Activated naive CD8-positive, alpha-beta T cell treated with anti-CD3 and anti-CD28 coated beads, Interleukin-2, amount 10 ng/mL, durations not matched to agents 7 days and 5 days (primary cell): ENCODE measurements around the gene RASL12. TPM values are rescaled to one million over a fixed set of nuclear protein-coding genes. Genes with fewer than 3 reads are reported as not detected.

ENCODE experiments used
- ATAC-seq: fragments of 150-1000 bp; cut with Tn5 transposase; one replicate; pipeline ENCODE4 v1.10.0; 2021; ENCODE audit warnings: low read depth, moderate library complexity
- POLR2A ChIA-PET: fragments of 350-600 bp; sonication (Branson Sonifier 250); formaldehyde crosslinking; loops from one replicate; lab custom pipeline; 2021; ENCODE audit warnings: antibody characterized with exemption; lab: Charles Lee
- DNase-seq: peaks from one replicate; pipeline ENCODE4 v3.0.0; 2021
- H3K27ac Mint-ChIP-seq: one replicate; pipeline ENCODE4 v1.8.0; 2022; ENCODE audit warnings: mild to moderate bottlenecking, mixed read lengths
- H3K27me3 Mint-ChIP-seq: one replicate; pipeline ENCODE4 v1.8.0; 2022; ENCODE audit warnings: mild to moderate bottlenecking, moderate library complexity, mixed read lengths
- H3K36me3 Mint-ChIP-seq: one replicate; pipeline ENCODE4 v1.8.0; 2021; ENCODE audit warnings: mild to moderate bottlenecking, mixed read lengths
- H3K4me1 Mint-ChIP-seq: one replicate; pipeline ENCODE4 v1.8.0; 2021; ENCODE audit warnings: mixed read lengths
- H3K4me3 Mint-ChIP-seq: one replicate; pipeline ENCODE4 v1.8.0; 2022; ENCODE audit warnings: mild to moderate bottlenecking, moderate library complexity, mixed read lengths
- H3K9me3 Mint-ChIP-seq: one replicate; pipeline ENCODE4 v1.8.0; 2021; ENCODE audit warnings: mixed read lengths
- total RNA-seq, 2 experiments: library from RNA; stranded (reverse); gene quantifications; one replicate each; pipeline ENCODE4 v1.2.3, GENCODE V29; 2021

Gene RASL12
- total RNA-seq, 2 experiments from 2014 or later = not detected

- H3K36me3 Mint-ChIP-seq = peaks cover 12% of the 10 kb centered on the region
- no peaks in the 10 kb centered on the region for H3K27me3 Mint-ChIP-seq
- H3K27ac Mint-ChIP-seq = no peak overlapping the region
- H3K4me1 Mint-ChIP-seq = no peaks in the 10 kb centered on the region
- H3K9me3 Mint-ChIP-seq = no peaks in the 10 kb centered on the region
- DNase-seq (no peak), ATAC-seq (no peak)
- POLR2A ChIA-PET = interaction anchor here (0.7 kb wide), 1 partner anchor 1523 kb away, joined by 3 read pairs; no protein-coding TSS in a partner anchor
- no peak overlapping the region for H3K4me3 Mint-ChIP-seq
Observed at GRCh38 chr15:65006876-65007275, 60.9 kb downstream of the RASL12 start.

GRCh38 chr15:65004993-65005392 lies 62.8 kb downstream of the RASL12 start:
- Mint-ChIP-seq H3K27ac (no peak overlapping the region), H3K4me1 (no peaks in the 10 kb centered on the region), H3K27me3 (no peaks in the 10 kb centered on the region), H3K36me3 (peaks cover 7% of the 10 kb centered on the region), H3K9me3 (no peaks in the 10 kb centered on the region), H3K4me3 (no peak overlapping the region)
- POLR2A ChIA-PET = interaction anchor here (0.6 to 1.2 kb wide), 2 partner anchors 8 to 204 kb away, joined by 3 to 4 read pairs; no protein-coding TSS in a partner anchor
- DNase-seq = no peak
- no peak for ATAC-seq

Other genes starting within 250 kb of the RASL12 start
- gene PIF1, start 242.3 kb downstream of the RASL12 start, total RNA-seq = 10 to 100 TPM; 45.8 to 49.7 TPM
- gene PLEKHO2, start 226.1 kb downstream of the RASL12 start, total RNA-seq = 10 to 100 TPM; 25.4 to 25.7 TPM
- gene ANKDD1A, start 156.1 kb downstream of the RASL12 start, total RNA-seq = 10 to 100 TPM; 10.9 to 12.6 TPM
- 10 to 100 TPM; 55.1 to 57.0 TPM for gene SPG21, start 78.1 kb downstream of the RASL12 start, total RNA-seq
- 10 to 100 TPM; 19.8 to 21.3 TPM for gene MTFMT, start 38.4 kb downstream of the RASL12 start, total RNA-seq
- not detected for gene SLC51B, start 22.6 kb downstream of the RASL12 start, total RNA-seq
- not detected for gene KBTBD13, start 8.8 kb upstream of the RASL12 start, total RNA-seq
- 1 to 10 TPM; 6.1 to 7.2 TPM for gene UBAP1L, start 47.2 kb upstream of the RASL12 start, total RNA-seq
- 10 to 100 TPM; 39.4 to 42.2 TPM for gene PDCD7, start 65.8 kb upstream of the RASL12 start, total RNA-seq
- 10 to 100 TPM; 45.8 to 47.4 TPM for gene CLPX, start 117.4 kb upstream of the RASL12 start, total RNA-seq
- gene CILP, start 143.5 kb upstream of the RASL12 start, total RNA-seq = under 1 TPM; 0.17 TPM
- gene PARP16, start 218.9 kb upstream of the RASL12 start, total RNA-seq = 10 to 100 TPM; 17.7 to 20.4 TPM
- gene RNU5A-1, start 228.1 kb upstream of the RASL12 start, total RNA-seq = not detected
- gene RNU5B-1, start 236.7 kb upstream of the RASL12 start, total RNA-seq = 10 to 100 TPM; 27.2 to 27.3 TPM